CD4-positive, alpha-beta T cell treated with Interleukin-12 subunit alpha and Interleukin-12 subunit beta, for 1 hour (primary cell): ENCODE measurements around the gene FNDC3B.
A peak's percentile ranks its signal among the peaks of the same experiment; 100 is the strongest.

Source experiments
- DNase-seq: peaks from one replicate; pipeline ENCODE4 v3.0.0-alpha.2; 2020

Gene FNDC3B

DNA sequence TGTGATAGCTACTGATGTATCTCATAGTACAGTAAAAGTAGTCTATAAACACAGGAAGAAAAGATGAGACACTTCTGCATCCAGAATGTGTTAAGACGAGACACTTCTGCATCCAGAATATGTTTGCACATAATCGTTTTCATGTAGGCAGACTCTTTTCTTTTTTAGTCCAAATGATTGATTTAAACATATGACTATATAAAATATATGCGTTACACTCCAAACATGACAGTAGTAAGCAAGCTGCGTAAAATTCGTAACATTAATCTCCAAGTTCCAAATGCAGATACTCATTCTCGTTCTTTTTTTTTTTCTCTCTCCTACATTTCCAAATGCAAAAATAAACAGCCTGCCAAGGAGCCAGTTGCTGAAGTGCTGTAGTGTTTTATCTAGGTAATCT is 82.6 kb downstream of the FNDC3B start:
- DNase-seq = no peak

DNA sequence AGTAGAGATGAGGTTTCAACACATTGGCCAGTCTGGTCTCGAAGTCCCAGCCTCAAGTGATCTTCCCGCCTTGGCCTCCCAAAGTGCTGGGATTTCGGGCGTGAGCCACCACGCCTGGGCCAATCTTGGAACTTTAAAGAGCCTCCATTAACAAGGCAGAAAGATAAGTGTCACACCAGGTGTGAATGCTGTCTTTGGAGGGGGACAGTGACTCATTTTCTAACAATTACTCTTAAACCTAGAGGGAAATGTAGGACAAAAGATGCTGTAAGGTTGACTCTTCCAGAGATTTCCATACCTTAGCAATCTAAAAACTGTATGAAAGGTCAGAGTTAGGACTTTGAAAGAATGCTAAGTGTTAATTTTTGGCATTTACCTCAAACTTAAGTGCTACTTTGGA is 84.9 kb downstream of the FNDC3B start:
- DNase-seq = no peak

DNA sequence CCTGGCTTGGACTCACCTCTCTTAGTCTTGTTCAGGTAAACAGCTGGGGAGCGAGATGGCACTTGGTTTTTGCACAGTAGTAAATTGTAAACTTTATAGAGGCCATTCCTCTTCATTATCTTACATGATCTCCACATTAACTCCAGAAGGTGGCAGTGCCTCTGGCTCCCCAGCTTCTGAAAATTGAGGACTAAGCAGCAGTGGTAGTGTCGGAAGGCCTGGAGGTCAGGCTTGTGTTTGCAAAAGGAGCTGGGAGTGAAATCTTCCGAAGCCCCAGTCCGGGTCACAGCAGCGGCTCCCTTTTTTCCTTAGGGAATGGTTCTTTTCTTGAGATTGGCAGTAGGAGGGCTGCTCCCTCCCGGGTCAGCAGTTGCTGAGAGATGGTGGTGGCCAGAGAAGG is 85.7 kb downstream of the FNDC3B start:
- no peak for DNase-seq

DNA sequence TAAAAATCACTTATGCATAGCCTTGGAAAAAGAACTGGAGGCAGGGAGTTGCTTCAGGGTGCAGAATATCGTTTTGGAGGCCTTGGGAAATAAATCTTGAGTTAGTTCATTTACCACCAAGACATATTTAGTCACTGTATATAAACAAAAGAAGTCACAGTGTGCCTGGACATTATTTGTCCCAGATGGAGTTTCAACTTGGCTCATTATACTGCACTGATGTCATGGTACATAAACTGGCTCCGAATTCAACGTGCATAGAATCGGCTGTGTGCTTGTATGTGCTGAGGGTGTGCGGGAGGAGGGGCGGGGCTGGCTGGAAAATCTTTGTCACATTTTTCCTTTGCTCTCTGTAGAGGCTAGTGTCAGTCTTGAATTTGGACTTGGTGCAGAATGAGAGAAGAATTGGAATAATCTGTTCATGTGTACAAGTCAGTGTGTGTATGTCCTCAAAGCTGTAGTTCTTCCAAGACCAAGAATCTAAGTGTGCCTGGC is 86.6 kb downstream of the FNDC3B start:
- DNase-seq = no peak

DNA sequence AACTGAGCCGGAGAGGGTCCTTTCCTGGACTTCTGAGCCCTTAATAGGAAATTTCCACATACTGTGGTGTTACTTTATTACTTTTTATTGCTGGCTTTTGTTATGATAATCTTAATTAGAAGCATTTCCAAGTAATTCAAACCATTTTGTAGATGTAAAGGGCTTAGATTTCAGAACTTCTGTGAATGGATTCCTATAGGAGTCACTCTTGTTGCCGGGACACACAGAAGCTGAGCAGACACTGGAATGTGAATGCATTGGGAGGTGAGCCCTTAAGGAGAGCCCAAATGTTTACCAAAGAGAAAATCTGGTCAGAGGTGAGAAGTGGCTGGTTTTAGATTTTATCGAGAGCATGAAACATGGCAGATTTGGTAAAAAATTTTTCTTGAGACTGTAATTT is 87.4 kb downstream of the FNDC3B start:
- DNase-seq = no peak

DNA sequence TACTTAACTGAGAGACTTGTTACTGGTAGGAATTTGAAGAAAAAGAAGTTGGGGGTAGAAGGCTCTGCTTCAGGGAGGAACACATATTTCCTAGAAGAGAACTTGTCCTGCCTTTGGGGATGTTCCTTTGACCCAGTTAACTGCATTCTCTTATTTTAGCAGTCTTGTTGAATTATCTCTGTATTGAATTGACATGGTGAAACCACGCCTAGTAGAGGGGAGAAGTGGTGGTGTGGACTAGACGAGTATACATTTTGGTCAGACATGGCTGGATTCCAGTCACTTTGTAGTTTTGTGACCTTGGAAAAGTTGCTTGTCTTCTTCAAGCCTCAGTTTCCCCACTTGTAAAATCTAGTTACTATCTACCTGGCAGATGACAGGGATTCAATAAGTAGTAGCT is 87.8 kb downstream of the FNDC3B start:
- DNase-seq = no peak

DNA sequence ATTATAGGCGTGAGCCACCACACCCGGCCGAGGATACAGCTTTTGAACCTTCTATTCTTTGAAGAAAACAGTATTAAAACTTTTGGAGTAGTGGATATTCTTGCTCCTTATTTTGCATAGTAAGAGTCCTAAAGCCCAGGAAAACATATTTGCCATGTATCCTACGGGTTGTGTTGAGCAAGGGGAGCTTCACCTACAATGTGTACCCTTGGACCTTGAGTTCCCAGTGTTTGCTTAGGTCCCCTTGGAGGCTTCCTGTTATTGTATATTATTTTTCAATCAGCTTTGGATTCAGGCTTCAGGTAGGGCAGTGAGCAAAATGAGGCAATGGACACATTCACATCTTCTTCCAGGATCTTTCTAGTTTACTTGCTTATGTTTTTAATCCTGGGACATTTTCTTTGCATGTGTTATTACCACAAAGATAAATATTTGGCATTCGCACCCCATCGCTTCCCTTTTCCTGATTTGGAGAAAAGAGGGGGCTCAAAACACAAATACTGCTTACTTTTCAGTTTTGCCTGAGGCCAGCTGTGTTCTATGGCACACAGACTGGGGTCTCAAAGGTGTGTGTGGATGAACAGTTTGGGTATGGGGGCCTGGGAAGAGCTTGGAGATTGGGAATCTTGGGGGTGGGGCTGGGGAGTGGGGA is 88.7 kb downstream of the FNDC3B start:
- no peak for DNase-seq

DNA sequence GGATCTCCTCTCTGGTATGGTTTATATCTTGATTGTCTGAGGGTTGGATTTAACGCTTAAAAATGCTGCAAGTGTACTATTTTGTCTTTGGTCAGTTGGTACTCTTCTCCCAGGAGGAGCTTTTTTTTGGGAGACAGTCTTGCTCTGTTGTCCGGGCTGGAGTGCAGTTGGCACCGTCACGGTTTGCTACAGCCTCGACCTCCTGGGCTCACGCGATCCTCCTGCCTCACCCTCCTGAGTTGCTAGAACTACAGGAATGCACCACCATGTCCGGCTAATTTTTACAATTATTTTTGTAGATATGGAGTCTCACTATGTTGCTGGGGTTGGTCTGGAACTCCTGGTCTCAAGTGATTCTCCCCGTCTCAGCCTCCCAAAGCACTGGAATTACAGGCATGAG is 89.5 kb downstream of the FNDC3B start:
- no peak for DNase-seq

DNA sequence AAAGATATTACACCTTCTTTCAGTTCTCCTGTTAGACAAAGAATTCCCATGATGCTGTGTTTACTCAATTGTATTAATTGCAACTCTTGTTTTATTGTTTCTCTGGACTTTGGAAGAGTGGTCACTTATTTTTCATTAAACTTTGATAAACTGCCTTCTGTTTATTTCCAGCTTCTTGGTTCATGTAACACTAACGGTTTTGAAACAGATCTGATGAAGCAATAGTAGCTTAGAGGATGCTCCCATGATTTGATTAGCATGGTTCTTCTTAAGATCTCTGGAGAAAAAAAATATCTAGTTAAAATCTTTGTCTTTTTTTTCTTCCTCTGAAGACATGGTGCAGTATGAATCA is 90.1 kb downstream of the FNDC3B start:
- no peak for DNase-seq

DNA sequence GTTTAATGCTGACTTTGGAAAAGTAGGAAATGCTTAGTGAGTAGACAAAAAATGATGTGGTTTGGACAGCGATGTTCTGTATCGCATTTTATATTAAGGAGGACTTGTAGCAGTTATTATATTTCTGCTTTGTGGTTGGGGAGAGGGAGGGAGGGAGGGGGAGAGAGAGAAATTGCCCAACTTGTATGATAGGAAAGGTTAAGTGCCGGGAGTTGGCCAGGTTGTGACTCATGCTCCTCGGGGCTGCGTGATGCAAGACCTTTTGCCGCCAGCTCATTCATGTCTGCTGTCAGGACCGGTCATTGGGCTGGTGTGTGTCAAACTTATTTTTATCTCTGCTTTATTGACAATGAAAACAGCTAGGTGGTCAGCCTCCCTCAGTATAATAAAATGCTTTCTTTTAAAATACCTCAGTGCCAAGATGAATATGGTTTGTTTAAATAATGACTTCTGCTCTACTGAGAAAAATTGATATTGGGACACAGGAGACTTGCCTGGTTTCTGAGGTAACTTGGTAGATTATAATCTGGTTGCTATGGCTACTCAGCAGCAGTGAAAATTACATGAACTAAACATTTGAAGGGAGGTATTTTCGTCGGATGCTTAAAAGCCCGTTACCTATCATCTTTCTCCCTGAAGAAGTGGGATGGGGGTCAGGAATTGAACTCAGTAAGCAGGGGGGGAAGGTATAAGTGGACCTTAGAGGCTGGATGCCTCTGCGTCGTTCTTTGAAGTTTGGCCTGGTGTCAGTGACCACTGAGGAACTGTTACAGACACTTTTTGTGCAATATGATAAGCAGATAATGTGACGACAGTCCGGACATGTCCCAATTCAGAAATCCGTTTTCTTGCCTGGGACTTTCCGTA is 90.7 kb downstream of the FNDC3B start:
- DNase-seq = peak; percentile 73

DNA sequence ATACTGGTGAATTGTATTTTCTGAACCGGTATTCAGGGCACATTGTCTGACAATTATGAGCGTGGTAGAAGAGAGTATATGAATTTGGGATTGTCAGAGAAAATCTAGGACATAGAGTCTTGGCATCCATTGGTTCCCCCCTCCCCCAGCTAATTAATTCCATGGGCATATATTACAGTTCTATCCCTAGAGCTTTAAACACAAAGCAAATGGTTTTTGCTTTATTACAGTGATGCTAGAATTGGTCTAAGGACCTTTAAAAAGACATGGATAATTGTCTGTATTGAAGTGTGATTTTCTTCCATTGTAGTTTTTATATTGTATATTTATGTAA is 91.3 kb downstream of the FNDC3B start:
- DNase-seq = no peak

DNA sequence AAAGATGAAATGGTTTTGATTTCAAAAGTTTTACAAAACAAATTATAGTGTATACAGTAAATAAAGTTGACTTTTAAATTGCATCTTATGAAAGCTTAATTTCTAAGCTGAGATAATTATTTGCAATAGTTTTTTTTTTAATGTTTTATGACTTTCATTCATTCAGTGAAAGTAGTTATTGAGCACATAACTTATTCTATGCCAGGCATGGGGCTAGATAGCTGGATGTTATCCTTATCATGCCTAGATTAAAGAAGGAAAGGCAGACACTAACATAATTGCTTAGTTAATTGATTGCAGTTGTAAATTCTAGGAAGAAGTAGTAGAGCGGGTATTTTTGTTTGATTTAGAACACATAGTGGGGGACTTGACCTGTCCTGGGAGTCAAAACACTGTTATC is 92.4 kb downstream of the FNDC3B start:
- no peak for DNase-seq

DNA sequence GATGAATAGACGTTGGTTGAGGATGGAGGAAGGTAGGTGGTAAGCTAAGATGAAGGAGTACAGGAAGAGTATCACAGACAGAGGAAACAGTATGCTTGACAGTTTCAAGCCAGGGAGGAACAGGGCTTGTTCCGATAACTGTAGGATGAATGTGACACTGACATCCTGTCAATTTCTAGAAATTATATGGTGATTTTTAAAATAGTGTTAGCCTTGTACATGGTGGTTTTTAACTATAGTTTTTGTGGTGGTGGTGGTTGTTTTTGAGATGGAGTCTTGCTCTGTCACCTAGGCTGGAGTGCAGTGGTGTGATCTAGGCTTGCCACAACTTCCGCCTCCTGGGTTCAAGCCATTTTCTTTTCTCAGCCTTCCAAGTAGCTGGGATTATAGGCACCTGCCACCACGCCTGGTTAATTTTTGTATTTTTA is 92.8 kb downstream of the FNDC3B start:
- peak; percentile 60 for DNase-seq

DNA sequence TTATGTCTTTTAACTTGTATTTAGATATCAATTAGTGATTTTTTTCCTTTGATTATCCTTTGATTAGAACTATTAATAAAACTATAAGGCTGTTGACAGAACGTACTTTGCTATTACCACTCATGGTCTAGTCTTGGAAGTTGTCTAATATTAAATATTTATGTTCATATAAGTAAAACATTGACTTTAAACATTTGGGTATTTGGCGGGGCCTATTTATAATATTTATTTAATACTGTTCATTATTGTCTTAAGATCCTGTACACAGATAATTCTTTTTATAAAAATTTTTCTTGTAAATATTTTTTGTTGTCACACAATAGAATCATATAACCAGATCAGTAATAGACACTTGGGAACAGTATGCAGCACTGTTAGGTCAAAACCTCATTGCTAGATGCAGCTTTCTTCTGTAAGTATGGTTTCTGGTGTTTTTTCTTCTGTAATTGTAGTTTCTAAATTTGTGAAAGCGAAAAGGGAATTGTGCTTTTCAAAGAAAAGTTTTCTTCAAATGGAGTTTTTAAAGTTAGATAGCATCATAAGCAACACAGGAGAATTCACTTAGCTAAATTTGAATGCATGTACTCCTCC is 93.4 kb downstream of the FNDC3B start:
- DNase-seq = no peak

DNA sequence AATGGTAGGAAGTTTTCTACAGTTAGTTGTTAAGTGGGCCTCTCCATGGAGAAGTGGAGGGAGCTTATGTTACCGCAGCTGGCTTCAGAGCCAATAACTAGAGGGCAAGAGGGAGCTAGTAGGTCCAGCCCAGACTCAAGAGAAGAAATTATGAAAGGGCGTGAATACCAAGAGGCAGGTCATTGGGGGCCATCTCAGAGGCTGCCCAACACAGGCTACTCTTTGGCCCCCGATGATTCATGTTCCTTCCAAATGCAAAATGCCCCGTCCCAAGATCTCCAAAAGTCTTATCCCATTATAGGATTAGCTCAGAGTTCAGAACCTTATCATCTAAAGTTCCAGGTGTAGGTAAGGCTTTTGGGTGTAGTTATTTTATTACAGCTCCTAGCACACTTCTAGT is 94.5 kb downstream of the FNDC3B start:
- no peak for DNase-seq

DNA sequence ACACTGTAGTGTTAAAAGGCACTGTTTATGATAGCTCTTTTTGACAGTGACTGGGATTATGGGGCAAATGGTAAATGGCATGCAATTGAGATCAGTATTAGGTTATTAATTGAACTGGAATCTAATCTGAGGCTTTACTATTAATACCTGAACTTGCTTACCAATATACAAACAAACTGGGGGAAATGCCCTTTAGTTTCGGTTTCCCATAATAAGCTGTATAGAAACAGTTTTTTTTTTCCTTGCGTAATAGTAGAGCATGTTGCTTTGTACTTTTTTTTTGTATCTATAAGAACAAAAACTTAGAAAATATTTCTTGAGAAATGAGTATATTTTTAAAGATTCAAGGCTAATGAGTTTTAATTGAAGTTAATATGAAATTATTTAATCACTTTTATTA is 95.0 kb downstream of the FNDC3B start:
- DNase-seq = peak; percentile 50

DNA sequence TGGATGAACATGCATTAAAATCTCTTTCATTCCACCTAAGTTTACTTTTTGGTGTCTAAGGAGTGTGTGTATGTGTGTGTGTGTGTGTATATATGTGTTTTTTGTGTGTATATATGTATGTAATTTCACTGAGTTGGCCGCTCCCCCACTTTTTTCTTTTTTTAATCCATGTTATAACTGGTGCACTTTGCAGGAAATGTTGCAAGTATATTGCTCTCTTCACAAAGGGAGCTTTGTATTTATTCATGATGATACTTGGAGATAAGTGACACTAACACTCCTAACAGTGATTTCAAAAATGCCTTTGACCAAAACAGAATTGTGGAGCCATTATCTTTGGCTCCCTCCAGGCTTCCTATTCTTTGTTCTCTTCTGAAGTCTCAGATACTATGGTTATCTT is 95.8 kb downstream of the FNDC3B start:
- no peak for DNase-seq

DNA sequence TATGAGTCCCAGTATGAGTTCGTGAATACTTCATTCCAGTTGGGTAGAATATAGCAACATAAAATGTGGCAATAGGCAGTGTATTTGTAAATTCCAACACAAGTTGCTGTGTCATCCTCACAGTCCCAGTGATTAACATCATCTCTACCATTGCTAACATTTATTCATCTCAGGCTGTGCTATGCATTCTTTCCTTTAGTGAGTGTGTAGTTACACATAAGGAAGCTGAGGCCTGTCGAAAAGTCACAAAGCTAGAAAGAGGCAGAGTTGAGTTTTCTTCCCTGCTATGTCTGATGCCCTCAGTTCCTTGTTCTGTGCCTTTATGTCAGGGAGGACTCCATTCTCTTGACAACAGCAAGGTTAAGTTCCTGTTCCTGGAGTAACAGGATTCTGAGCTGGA is 96.4 kb downstream of the FNDC3B start:
- no peak for DNase-seq

DNA sequence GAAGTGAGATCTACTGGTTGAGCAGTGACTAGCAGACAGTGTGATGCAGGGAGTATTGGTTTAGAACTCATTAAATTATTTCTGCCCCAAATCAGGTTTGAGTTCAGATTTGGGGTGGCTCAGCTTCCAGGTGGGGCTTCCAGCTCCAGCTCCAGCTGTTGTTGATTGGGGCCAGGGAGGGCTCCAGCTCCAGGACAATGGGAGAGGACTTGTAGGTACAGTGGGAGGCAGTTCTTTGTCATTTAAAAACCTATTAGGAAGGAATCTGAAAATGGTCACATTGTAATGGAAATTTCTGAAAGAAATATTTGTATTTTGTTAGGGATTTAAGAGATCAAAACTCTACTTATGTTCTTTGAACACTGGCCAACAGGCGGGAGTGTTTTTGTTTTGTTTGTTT is 97.0 kb downstream of the FNDC3B start:
- no peak for DNase-seq

DNA sequence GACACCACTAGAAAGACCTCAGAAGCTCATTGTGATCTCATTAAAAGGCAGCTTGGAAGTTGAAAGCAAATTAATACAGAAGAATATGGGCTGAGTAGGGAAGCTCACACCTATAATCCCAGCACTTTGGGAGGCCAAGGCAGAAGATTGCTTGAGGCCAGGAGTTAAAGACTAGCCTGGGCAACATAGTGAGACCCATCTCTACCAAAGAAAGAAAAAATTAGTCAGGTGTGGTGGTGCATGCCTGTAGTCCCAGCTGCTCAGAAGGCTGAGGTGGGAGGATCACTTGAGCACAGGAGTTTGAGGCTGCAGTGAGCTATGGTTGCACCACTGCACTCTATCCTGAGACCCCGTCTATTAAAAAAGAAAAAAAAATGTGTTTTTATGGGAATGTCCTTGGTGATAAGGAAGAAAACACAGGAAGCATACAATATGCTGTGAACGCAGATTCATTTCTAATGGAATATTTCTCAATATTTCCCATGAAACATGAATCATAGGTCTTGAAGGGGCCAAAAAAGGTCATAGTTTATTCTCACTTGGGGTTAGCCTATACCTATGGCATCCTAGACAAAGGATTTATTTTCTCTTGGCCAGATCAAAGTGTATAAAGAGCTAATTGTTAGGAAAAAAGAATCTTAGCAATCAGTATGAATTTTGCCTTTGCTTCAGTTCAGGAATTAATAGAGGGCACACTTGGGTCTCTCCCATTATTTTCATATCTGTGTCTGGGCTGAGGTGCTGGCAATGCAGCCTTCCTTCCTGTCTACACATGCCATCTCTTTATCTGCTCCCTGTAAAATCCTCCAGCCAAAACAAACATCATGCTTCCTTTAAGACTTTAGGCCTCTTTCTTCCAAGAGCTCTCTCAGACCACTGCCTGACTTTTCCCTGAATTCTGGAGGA is 98.2 kb downstream of the FNDC3B start:
- DNase-seq = no peak

DNA sequence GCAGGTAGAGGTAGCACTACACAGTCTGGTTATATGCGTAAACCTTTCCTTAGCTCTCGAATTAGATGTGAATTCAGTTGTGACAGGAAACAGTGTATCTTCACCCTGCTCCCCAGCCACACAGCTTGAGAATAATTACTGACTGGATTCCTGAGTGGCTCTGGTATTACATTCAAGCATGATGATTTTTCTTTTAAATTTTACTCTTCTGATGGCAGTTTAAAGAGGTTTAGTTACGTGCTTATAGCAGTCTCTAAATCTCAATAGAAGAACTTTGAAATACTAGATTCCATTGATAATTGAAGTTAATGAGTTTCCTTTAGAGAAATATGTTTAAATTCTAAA is 98.8 kb downstream of the FNDC3B start:
- DNase-seq = no peak

DNA sequence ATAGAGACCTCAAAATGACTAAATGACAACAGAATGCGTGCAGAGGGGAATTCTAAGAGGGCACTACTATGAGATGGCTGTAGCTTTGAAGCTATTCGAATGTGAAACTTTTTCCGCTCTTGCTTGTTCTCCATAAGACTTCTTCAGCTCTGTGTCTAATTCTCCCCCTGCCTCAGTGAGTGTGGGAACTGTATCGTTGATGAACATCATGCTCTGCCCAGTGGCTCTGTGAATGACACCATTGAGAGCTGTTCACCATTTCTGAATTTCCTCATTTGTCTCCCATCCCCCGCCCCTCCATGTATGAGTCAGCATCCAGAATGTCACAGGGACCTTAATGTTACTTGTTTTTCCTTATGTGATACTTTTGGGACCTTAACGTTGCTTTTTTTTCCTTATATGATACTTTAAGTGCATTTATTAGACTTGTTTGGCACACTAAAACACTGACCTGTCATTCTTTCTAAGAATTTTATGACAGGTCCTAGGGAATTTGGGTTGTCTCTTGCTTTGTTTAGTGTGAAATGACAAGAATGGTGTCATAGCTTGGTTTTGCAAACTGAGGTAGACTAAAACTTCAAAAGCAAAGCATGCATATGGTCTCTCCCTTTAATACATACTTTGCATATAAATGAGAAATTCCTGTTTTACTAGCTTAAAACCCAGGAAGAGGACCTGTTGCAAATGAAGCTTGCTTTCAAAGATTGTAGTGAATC is 99.6 kb downstream of the FNDC3B start:
- DNase-seq = peak; percentile 21
